M059J (cell line): ENCODE measurements around the gene KIRREL3. TPM values are rescaled to one million over a fixed set of nuclear protein-coding genes. Genes with fewer than 3 reads are reported as not detected.
A peak's percentile ranks its signal among the peaks of the same experiment; 100 is the strongest.

Source experiments
- DNase-seq: peaks from one replicate; pipeline ENCODE4 v3.0.0-alpha.2; 2012; ENCODE audit warnings: low read depth
- total RNA-seq: library from RNA; depleted of rRNA; stranded (reverse); fragments of >200 nt; shearing (Covaris generic); gene quantifications from 2 replicates; pipeline ENCODE4 v1.2.3, GENCODE V29; 2014

Gene KIRREL3
- total RNA-seq, 1 experiment from 2014 or later = 9.8 TPM

DNA sequence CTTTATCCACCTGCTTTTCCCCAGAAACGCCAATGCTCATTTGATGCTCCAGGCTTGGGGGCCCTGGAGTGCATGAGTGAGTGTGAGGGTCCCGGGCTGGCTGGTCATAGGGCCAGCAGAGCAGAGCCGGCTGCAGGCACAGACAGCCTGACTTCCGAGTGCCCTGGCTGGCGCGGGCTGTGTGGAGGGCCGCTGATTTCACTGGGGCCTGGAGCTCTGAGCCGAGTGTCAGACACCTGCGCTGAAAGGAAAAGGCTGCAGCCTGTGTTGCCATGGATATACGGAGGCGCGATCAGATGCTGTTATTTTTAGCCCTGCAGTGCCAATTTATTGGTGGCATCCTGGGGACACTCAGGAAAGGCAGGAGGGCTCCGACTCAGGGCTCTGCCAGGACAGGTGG lies 557.5 kb downstream of the KIRREL3 start:
- DNase-seq = no peak

DNA sequence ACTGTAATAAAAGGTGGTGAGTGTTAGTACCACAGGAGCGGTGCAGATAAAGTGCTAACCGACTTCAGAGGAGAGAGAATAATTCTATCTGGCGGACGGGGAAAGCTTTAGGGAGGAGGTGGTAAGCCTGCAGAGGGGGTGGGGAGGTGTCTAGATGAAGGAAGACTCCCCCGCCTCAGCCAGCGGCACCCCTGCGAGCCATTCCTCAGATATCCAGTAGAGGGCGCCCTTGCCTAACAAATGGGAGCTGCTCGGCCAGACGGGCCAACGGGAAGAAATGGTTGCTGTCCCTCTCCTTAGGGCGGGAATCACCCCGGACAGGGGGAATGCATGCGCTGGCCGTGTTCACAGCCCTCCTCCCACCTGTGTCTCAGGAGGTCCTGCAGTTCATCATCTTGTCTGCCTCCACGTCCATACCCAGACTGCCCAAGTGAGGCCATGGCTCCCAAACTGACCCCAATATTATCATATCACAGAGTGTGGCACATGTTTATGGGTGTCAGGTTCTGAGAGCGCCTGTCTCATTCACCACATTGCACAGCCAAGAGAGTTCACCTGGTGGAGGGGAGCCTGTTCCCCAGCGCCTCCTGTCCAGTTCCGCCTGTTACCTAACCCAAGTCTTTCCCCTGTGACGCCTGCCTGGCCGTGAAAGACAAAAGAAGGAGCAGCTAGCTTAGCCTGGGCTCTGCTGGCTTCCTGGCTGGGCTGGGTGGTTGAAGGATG lies 559.6 kb downstream of the KIRREL3 start:
- peak; percentile 72 for DNase-seq

DNA sequence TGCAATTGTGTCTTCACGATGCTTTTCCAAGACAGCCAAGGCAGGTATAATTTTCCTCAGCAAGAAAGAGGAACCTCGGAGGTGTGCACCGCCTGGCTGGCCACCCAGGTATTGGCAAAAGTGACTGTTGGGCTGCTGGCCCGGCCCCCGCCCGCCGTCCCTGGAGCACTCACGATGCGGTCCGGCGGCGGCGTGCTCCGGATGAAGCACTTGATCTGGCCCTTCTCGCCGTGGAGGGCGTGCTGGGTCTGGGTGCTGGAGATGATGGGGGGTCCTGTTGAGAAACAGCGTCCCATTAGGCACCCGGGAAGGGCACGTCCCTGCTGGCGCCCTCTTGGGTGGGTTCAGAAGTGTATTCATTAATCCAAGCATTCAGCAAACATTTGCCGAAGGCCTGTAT lies 560.3 kb downstream of the KIRREL3 start:
- DNase-seq = no peak

DNA sequence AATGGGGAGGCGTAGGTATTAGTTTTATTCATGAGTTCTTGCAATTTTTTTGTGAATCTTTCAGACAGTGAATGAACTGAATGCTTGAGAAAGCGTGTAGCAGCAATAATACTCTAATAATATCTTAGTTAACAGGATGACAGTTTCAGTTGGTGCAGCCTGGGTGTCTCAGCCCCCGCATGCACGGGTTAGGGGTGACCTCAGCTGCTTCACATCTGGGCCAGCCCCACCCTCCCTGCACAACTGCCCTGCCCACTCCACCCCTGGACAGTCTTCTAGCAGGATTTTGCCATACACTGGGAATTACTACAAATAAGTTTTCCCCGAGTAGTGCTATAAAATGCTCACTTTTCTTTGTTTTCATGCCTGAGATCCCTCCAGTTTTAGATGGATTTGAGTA lies 561.9 kb downstream of the KIRREL3 start:
- no peak for DNase-seq

DNA sequence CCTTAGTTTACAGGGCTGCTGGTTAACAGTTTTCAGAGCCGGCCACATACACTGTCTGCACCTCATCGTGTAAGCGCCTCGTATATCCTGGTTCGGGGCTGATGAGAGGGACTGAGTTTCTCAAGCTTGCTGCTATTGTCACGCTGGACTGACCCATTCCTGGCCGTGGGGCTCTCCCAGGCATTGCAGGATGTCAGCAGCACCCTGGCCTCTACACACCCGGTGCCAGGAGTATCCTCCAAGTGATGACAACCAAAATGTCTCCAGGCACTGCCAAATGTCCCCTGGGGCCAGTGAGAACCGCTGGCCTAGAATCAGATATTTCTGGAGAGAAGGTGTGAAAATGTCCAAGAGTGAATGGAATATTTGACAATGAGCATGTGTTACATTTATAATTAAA lies 562.3 kb downstream of the KIRREL3 start:
- no peak for DNase-seq

DNA sequence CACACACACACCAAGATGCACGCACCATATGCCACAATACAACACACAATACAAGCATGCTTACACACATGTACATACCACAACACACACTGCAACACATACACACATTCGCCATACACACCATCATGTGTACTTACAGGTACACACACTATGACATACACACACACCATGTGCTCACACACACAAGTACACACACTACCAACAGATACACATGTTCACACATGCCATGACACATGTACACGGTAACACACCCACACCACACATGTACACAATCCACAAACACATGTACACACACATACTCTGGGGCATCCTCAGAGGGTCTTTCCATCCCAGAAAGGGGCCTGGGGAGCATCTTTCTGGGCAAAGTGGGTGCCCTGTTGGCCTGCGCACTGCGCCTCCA lies 562.8 kb downstream of the KIRREL3 start:
- no peak for DNase-seq

DNA sequence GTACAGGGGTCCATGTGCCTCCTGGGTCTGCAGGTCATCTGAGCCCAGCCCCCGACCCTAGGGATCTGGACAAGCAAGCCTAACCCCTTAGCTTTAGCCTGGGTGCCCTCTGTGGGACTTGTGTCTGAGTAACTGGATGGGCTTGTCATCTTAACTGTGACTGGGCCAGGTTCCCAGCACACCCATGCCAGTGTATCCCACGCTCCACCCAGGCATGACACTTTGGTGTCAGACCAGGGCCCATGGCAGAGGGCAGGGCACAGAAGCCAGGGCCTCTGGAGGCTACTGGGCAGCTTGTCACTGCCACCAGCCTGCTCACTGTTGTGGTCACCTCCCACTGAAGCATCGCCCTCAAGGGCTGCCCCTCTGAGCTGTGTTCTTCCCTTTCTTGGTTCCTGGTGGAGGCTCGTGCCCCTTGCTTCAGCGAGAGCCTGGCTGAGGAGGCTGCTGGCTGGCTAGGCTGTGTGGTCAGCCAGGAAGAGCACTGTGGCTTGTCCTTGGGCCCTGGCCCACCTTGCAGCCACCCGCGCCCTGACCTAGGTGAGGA lies 564.3 kb downstream of the KIRREL3 start:
- no peak for DNase-seq

DNA sequence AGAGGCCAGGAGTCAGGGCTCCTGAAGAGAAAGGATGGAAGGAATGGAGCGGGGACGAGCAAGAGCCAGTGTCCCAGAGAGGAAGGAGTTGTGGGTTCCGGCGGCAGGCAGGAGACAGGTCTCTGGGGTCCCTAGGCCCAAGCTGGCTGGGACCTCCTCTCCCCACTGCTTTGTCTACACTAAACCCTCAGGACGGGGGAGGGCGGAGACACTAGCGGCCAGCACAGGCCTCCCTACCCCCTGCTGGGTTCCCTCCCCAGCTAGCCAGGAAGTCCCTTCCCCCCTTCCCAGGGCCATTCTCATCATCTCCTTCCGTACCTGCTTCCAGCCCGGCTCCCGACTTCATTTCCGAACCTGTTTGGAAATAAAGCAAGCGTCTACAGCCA lies 565.6 kb downstream of the KIRREL3 start:
- DNase-seq = no peak

DNA sequence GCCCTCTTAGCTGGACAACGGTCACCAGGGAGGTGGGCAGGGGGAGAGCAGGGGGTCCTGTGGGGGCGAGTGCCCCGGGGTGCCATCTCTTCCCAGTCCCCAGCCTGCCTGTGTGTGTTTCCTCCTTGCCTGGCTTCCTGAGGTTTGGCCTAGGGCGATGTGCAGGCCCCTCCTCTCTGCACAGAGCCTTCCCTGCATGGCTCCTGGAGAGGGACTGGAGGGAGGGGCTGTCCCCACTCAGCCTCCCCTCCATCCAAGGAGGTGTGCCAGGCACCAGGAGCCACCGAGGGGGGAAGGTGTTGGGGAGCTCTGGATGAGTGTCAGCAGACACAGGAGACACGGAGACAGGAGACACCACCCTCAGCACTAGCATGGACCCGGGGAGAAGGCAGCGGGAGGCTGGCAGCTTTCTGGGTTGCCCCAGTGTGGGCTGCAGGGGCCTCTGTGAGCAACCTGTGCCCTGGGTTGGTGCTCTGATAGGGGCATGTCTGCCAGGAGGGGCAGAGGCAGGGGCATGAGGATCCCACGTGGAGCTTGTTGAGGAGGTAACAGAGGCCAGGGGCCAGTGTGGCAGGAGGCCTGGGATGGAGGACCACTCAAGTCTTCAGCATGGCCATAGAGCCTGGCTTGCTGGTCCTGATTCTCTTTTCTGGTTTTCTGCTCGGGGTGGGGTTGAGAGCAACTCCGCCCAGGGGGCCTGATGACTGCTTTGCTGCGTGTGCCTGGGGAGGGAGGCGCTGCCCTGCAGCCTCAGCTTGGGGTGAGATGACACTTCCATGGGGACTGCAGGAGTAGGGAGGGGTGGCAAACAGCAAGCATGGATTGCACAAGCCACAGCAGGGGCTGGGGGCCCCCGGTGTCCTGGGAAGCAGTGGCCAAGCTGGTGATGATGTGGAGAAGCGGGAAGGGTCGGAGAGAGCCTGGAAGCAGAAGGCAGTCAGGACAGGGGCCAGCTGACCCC lies 566.3 kb downstream of the KIRREL3 start:
- no peak for DNase-seq

DNA sequence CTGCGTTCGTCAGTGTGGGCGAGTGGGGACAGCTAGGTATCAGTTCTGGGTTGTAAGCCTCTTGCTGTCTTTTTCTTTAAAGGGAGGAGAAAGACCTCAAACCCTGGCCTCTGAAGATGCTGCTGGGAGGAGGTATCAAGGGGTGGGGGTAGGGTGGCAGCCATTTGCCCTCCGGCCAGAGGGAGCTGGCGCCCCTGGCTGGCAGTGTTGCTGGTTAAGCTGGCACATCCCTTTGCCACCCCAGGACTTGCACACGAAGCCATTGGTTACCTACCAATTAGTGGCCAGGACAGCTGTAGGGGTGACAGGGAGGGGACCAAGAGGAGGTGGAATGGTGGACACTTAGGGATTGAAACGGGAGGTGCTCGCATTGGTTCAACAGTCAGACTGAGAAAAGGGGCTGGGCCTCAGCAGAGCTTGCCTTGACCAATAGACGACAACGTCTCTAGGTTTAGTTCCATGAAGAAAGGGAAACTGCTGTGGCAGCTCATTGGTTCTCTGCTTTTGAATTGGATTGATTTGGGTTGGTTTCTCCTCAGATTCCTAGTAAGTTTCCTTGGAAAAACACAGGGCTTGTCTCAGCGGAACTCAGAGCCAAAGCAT lies 567.2 kb downstream of the KIRREL3 start:
- DNase-seq = no peak

DNA sequence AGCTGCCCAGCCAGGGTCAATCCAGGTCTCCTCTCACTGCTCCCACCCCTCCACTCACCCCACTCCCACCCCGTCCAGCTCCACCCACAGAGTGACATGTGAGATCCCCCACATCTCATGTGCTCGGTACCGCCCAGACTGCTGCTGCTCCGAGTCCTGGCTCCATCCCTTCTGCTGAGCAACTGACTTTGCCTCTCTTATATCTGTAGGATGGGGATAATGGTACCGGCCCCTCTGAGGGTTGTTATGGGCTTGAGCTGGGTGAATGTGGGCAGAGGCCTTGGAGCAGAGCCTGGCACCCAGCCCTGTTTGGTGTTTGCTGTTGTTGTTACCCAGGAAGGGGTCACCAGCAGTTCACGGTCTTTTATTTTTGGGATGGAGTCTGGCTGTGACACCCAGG lies 568.0 kb downstream of the KIRREL3 start:
- no peak for DNase-seq

DNA sequence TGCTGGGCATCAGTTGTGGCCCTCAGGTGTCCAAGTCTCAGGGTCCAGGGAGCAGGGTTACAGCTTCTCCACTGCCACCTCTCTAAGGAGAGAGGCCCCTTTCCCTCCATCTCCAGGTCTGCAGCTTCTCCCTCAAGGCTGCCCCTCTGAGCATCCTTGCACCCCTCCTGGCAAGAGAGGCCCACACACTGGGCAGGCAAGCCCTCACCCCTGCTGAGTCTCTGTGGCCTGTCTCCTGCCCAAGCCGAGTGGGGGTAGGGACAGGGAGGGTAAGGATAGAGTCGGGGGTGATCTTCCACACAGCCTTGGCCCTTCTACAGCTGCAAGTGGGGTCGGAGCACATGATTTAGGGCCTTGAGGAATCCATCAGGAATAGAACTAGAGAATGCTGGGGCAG lies 568.5 kb downstream of the KIRREL3 start:
- DNase-seq = no peak

DNA sequence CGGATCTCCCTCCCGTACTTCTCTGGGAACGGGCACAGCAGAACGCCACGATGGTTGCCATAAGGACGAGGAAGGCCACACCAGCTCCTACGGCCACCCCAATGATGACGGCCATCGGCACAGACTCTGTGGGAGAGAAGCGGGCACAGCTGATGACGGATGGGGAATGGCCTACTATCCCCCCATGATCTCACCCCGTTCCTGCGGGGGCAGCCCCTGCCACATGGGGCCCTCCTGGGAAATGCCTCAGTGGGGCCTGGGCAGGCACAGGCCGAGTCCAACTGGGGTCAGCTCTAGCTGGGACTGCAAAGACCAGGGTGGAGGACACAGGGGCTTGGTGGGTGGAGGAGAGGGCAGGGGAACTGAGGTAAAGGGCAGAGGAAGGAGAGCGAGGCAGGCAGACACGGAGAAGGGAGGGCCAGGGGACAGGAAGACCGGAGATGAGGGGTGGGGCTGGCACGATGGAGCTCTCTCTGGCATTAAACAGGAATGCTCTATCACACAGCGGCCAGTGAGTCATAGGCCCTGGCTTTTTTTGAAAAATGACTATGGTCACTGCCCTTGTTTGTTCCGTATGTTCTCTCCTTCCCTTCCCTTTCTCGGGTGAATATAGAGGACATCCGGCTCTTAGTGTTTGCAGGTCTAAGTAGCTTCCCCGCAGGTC lies 569.0 kb downstream of the KIRREL3 start:
- DNase-seq = peak; percentile 91

DNA sequence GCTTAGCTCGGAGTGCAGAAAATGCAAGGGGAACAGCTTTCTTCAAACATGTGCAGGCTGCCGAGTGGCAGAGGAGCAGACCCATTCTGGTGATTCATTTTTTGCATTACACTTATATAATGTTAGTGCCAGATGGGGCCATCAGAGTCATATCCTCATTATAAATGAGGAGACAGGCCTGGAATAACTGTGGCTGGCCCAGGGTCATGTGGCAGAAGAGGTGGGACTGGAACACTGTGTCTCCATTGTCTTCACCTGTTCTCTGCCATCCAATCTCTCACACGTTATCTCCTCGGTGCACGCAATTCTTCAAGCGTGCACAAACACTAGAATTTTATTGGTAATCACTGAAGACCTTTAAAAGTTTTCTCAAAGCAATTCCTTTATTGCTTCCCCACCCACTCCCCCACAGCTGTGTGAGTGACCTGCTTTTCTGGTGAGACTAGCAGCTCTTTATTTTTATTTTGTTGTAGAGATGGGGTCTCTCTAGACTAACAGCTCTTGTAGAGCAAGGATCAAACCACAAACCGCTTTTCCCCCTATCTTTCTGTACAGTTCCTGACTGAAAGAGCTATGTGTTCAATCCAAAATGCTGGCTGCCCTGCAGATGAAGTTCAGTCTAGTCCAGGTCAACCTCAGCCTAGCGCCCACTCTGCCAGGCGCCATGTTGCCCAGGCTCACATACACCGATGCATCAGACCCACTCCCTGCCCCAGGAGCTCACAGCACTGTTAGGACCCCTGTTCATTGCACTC lies 569.8 kb downstream of the KIRREL3 start:
- DNase-seq = no peak

DNA sequence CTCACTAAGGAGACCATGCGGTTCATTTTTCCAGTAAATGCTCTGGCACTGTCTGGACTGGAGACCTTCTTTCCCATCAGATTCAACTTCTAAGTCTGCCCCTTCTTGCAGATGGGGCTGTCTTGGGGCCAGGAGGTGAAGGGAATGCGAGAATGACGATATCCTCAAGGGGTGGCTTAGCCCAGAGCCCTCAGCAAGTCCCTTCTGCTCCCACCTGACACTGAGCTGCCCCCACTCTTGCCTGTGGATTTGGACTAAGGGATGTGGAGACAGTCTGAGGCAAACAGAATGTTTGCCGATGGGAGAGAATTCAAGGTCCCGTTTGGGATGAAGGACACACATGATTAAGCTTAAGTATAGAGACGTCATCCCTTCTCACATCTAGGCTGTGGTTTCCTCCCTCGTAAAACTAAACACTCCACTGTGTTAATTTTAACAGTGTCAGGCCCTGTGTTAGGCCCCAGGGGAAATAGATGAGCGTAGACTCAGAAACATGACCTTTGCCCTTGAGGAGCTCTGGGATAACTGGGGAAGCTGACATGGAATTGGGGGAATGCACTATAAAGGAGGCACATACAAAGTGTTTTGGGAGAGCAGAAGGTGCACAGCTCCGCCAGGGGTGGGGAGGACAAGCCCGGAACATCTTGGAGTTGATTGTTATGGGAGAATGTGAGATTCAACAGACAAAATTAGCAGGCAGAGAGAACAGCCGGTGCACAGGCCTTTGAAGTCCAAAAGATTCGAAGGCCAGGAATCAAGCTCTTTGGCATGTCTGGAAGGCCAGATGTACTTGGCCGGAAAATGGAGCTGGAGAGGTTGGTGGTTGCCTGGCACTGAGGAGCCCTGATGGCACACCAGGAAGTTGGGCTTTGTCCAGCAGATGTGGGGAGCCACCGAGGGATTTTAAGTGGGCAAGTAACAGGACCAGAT lies 573.5 kb downstream of the KIRREL3 start:
- peak; percentile 39 for DNase-seq

DNA sequence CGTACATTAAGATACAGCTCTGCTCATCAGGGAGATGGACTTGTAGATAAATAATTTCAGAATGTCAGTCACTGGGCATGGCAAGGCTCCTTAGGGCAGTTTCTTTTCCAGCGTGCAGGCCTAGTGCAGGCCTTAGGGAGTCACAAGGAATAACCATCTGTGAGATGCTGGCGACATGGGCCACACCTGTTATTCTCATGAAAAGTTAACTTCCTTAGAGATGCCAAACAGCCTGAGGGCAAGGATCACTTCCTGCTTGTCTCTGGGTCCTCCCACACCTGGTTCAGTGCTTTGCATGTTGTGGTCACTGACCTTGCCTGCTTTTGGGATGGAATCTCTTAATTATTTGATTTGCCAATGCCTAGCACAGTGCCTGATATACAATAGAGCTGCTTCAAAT lies 574.5 kb downstream of the KIRREL3 start:
- DNase-seq = peak; percentile 17

DNA sequence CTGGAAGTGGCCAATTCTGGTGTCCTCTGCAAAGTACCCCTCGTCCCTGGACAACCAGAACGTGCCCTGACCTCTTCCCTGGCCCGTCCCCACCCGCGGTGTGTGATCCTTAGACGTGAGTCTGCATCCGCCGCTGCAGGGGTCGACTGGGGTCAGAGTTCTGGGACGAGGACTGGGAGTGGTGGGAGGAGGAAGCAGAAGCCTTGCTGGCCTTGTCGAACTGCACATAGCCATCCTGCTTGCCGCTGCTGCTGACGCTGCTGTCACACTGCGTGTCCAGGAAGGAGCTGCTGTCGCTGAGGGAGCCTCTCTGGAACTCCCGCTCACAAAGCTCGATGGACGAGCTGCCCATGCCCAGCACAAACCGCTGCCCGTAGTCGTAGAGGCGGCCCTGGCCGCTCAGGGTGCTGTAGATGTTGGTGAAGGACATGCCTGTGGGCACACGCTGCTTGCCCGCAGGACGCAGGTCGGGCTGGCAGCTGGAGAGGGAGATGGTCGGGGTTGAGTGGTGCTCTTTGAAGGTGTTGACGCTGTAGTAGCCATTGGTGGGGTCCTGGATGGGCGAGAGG lies 576.0 kb downstream of the KIRREL3 start:
- DNase-seq = no peak

DNA sequence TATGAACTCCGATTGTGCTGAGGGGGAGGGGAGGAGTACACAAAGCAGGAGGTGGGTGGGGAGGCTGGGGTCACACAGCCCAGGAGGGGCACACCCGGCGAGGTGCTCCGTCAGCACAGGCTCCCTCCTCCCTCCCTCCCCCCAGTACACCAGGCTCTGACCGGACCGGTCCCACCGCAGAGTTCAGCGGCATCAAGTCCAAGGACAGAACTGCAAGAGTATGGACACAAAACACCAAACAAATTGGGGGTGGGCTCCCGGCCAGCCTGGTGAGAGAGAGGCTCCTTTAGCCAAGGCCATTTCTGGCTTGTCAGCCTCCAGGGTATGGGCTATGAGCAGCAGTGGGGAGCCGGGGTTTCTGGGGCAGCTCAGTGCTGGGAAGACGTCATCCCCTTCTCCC lies 576.8 kb downstream of the KIRREL3 start:
- DNase-seq = no peak

DNA sequence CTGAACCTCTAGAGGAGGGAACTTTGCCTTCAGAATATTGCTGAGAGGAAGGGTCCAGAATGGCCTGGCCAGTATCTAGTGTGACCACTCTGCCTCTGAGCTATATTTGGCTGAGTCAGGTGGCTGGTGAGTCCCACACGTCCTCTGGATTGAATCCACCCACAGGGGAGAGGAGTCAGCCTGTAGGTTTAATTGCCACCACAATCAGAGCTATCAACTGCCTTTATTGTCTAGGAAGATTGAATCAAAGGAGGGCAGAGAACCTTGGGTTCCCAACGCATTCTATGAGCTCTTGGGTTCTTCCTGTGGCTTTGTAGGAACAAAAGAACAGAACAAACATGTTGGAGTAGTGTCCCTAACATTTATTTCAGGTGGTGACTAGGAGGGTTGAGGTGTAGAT lies 577.4 kb downstream of the KIRREL3 start:
- DNase-seq = no peak

DNA sequence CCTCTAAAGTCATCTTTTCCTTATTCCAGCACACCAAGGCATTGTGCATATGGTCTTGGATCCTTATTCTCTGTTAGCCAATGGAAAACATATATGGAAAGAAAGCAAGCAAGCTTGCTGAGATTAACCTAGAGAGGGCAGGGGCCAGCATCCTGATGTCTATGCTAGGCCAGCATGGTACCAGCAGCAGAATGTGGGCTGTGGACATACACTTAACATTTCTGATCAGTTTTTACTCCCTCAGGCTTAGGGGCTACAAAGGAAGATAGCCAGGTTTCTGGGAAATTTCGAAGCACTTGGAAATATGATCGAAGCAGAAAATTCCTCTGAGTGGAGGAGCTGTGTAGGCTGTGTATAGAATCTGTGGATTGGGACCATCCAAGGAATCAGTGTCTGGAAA lies 578.1 kb downstream of the KIRREL3 start:
- no peak for DNase-seq
